Suppressor macrophage (primary cell): Measurements from ENCODE around the gene PIK3R6.
A peak's percentile ranks its signal among the peaks of the same experiment; 100 is the strongest.

Experiments
- DNase-seq, 4 experiments: peaks; one replicate each; pipeline ENCODE4 v3.0.0-alpha.2; 2020 to 2022

PIK3R6 gene

DNA sequence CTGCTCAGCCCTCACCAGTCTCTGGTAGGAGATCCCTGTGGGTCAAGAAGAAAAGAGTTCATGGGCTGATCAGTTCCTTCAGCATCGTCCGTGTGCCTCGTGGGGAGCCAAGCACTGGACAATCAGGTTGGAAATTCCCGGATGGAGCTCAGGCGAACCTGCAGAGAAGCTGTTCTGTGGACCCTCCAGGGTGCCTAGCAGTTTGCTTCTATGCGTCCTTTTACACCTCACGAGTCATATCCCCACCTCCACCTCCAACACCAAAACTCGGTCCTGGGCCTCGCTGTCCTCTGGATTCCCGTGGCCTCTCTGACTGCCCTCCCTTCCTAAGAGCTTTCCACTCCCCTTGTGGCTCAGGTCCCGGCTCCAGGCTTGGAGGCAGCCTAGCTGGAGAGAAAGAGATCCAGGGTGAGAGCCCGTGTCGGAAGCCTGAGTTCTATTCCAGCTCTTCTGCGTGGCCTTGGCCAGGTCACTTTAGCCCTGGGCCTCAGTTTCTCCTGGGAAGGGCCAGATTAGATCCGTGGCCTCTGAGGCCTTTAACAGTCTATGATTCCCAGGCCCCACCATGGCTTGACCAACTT, 26.2 kb upstream of the PIK3R6 start:
- DNase-seq = no peak

DNA sequence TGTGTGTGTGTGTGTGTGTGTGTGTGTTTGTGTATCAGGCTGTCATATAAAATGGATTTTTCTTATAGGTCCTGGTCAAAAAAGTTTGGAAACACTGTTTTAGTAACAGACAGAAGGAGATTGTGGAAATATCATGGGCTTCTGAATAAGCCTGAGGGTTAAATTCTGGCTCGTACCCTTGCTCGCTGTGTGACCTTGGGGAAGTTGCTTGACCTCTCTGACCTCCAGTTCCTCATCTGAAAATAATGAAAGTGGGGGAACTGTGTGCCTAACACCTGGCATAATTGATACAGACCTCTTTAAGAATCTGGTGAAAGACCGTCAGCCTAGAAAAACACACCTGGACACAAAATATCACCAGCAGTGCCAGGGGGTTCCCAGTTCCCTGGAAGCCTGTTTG, 25.6 kb upstream of the PIK3R6 start:
- peak in 1 of 4 experiments; percentile 15 for DNase-seq

DNA sequence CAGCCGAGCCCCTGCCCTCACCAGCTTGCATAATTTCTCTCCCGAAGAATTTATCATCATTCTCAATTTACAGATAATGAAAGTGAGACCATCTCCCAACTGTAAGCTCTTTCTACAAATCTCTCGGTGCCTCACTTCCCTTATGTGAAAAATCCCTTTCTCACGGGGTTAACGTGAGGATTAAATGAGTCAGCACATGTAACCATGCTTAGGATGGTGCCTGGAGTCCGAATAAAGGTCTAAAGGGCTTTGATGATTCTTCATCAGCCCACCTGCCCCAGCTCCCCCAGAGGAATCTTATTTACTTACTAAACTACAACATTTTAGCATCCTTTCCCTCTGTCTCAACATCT, 24.8 kb upstream of the PIK3R6 start:
- DNase-seq = peak; percentile 26 to 57 (median 42)

DNA sequence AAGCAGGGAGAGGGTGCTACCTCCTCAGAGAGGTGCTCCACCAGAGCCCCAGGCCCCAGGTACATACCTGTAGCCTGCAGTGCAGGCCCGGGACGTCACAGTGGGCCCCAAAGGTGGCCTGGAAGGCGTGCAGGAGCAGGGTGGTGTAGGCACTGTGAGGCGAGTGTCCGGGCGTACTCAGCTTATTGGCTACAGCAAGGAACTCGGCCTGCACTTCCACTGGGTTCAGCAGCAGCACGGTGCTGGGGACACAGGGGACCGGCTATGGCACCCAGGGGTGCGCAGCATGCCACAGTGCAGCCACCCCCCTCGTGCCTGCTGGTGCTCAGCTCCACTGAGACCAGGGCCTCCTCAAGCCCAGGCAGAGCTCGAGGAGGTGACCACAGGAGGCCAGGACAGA, 23.2 kb upstream of the PIK3R6 start:
- no peak for DNase-seq

GRCh38 chr17:8889458-8890210, 22.2 kb upstream of the PIK3R6 start:
- no peak for DNase-seq

- DNase-seq = no peak
Observed at GRCh38 chr17:8888704-8889302, 21.3 kb upstream of the PIK3R6 start.

DNA sequence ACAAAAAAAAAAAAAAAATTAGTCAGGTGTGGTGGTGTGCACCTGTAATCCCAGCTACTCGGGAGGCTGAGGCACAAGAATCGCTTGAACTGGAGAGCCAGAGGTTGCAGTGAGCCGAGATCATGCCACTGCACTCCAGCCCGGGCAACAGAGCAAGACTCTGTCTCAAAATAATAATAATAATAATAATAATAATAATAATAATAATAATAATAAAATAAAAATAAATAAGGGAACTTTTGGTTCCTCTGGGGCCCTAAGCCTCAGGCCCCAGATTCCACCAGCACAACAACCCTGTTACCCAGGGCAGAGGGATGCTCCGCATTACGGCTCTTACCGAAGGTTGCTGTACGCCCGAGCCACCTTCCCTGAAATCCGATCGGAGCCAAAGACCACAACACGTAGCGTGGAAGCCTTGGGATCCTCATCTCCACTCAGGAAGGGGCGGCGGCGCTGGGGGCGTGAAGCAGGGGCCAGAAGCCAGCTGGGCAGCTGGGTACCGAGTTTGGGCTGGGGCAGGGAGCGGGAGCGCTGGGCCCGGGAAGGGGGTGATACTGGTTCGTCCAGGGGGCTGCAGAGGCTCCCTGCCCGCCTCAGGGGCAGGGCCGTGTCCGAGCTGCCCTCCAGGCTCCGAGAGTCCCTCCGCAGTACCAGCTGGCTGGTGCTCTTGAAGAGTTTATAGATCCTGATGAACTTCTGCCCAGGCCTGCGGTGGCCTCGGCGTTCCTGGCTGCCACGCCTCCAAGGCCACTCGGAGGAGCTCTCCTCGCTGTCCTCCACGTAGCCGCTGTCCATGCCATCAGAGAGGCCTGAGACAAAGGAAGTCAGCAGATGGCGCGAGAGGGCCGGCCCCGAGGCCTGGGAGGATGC, 20.6 kb upstream of the PIK3R6 start:
- DNase-seq = peak in 1 of 4 experiments; percentile 18

DNA sequence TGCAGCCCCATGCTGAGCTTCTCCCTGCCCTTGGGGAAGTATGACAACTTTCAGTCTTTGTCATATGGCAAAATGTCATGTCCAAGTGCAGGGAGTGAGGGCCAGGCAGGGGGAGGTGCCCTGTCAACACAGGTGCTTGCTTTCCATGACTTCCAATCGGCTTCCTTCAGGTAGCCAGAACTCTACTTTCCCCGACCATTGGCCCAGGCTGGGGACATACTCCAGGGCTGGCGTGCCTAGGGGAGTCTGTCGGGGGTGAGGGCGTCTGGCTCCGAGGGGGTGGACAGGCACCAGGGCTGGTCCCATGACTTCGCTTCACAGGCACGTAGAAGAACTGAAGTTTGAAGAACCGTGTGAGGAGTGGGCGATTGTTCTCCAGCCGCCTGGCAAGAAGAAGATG, 19.8 kb upstream of the PIK3R6 start:
- DNase-seq = peak in 1 of 4 experiments; percentile 7

- no peak for DNase-seq
Observed at GRCh38 chr17:8885967-8886684, 18.7 kb upstream of the PIK3R6 start.

DNA sequence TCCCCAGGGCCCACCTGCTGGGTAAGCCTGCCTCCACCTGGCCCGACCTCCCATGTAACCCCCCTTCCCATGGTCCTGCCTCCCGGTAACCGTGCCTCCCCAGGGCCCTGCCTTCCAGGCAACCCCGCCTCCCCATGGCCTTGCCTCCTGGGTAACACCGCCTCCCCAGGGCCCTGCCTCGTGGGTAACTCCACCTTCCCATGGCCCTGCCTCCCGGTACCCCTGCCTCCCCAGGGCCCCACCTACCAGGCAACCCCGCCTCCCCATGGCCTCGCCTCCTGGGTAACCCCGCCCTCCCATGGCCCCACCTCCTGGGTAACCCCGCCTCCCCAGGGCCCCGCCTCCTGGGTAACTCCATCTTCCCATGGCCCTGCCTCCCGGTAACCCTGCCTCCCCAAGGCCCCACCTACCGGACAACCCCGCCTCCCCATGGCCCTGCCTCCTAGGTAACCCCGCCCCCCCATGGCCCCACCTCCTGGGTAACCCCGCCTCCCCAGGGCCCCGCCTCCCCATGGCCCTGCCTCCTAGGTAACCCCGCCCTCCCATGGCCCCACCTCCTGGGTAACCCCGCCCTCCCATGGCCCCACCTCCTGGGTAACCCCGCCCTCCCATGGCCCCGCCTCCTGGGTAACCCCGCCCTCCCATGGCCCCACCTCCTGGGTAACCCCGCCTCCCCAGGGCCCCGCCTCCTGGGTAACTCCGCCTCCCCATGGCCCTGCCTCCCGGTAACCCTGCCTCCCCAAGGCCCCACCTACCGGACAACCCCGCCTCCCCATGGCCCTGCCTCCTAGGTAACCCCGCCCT, 17.9 kb upstream of the PIK3R6 start:
- DNase-seq = peak in 3 of 4 experiments; percentile 26 to 47 (median 47)

DNA sequence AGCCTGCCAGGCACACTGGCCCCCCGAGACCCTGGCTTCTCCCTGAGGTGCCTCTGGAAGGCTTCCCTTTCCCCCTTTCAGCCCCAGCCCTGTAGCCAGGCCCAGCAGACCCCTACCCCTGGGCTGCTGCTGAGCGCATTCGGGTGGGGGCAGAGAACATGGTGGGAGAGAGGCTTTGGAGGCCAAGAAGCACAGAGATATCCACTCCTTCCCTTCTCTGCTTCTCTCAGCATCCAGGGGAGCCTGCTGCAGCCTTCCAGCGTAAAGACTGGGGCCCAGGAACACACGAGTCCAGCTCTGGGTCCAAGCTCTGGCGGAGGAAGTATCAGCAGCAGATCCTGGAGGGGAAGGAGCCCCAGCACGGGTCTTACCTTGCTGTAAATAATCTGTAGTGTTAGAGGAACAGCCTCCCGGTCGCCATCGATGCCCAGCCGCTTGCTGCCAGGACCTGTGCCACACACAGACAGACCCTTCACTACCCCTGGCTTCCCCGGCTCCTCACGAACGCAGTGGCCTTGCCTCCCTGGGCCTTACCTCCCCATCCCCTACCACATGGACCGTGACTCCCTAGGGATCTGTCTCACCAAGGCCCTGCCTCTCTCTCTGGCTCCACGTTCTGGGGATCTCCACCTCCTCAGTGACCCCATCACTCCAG, 17.0 kb upstream of the PIK3R6 start:
- no peak for DNase-seq

- no peak for DNase-seq
Observed at GRCh38 chr17:8883353-8883752, 15.9 kb upstream of the PIK3R6 start.

DNA sequence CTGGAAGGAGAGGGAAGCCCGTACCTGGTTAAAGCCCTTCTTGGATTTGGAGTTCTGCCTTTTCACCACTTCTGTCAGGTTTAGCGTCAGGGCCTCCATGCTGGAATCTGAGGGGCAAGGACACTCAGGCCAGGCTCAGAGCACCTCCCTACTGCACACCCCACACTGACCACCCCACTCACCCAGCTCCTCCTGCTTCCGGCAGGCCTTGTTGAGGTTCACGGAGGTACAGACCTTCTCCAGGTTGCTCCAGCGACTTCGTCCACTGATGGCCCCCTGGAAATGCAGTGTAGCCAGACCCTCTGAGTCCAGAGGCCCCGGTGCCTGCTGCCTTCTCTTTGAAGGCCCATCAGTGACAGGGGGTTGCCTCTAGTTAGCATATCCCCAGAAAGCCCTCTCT, 14.1 kb upstream of the PIK3R6 start:
- no peak for DNase-seq

GRCh38 chr17:8880466-8880865, 13.0 kb upstream of the PIK3R6 start:
- DNase-seq = no peak

DNA sequence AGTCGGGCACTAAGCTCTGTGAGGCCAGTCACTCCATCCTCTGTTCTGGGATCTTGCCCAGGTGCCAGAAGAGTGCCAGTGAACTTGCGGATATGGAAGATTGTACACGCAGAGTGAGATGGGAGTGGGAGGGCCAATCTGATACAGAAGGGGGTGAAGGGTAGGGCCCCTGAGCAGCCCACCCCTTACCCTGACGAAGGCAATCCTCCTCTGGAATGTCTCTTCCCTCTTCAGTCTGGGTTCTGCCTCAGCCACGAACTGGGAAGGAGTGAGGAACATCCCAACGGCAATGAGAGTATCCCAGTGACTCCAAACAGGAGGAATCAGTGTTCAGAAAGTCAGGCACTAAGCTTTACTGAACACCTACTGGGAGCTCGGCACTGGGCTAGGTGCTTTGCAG, 11.9 kb upstream of the PIK3R6 start:
- DNase-seq = no peak

GRCh38 chr17:8877984-8878383, 10.5 kb upstream of the PIK3R6 start:
- peak in 1 of 4 experiments; percentile 1 for DNase-seq

DNA sequence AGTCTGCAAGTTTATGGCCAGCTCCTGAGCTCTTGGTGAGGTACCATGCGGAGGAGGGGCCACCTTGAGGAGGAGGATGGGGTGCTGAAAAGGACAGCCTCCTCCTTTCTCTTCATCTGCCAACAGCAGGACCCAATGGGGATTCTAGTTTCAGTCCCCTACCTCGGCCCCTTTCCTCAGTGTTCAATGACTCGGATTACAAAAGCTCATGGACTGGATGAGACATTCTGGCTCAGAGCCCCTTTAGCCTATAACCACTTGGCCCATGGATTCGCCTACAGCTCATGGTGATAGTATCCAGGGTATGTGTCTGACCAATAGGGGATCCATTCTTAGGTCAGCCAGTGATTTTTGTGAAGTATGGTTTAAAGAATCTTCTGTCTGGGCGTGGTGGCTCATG, 8.5 kb upstream of the PIK3R6 start:
- peak in 1 of 4 experiments; percentile 4 for DNase-seq

- DNase-seq = peak in 1 of 4 experiments; percentile 3
Observed at GRCh38 chr17:8875436-8875835, 8.0 kb upstream of the PIK3R6 start.

DNA sequence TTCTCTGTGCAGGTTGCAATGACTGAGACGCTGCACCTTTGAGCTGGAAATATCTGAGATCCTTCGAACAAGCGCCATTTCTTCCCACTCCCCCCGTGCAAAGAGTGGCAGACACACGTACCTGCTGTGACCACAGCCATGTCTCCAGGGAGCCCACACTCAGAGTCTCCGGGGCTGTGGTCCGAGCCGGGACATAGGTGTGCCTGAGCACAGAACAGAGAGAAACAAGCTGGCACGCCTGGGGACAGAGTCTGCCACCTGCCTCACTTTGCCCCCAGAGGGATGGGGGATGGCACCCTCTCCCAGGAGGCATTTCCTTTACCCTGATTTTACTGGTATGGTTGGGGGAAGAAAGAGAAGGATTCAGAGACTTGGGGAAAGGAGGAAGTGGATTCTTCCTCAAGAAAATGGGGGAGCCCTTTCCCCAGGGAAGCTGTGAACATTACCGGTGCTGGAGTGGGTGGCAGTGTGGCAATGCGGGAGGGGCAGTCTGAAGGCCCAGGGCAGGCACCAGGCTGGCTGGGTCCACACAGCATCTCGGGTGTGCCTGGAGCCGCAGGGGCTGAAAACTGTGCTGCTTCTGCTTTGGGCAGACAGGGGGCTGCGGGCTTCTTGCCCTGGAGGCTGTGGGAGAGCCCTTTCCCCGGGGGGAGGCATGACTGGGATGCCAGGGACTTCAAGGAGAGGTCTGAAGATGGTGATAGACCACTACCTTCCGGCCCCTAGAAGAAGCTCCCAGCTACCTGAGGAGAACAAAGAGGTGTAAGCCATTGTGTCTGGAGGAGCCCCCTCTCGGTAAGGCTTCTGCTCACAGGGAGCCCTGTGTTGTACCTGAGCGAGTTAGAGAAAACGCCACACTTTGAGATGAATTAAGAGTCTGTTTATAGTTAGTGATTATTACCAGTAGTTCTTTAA, 6.6 kb upstream of the PIK3R6 start:
- peak in 3 of 4 experiments; percentile 27 to 53 (median 36) for DNase-seq
